Endometrial microvascular endothelial cells (primary cell): ENCODE results near the gene FAM120B. TPM values are rescaled to one million over a fixed set of nuclear protein-coding genes. Genes with fewer than 3 reads are reported as not detected.
"Not testable (repeated sequence)": the region's sequence is repeated elsewhere in the genome, so short reads cannot be mapped to it uniquely, and the experiment has no call there.

Experiments
- in situ Hi-C: cut with HindIII; loops from 2 replicates; pipeline ENCODE4 v1.10.0; 2017; ENCODE audit warnings: low sequenced_read_pairs, low pct_unique_long_range_greater_than_20kb; ENCODE audit errors: inconsistent ontology term
- total RNA-seq: library from RNA; depleted of rRNA; stranded (reverse); fragments of >200 nt; gene quantifications from one replicate; pipeline ENCODE4 v1.2.3, GENCODE V29; 2015; ENCODE audit errors: inconsistent ontology term

Gene FAM120B
- total RNA-seq, 1 donor from 2014 or later = 20.0 TPM

DNA sequence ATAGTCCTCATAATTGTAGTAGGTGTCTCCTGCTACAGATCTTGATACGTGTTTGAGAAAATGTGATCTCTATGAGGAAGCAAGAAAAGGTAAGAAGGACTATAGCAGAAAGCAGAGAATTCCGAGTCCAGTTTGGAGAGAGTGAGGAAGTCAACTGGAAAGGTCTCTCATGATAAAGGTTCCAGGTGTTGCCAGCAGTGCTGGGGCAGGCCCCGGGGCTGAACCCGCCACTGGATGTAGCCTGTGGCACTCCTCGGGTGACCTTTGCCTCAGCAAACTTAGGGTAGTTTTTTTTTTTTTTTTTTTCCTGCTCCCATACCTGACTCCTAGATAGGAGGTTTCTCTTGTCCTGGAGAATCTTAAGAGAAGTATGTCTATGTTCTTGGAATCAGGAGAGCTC lies 62.8 kb downstream of the FAM120B start:
- in situ Hi-C loops = no loop called here

DNA sequence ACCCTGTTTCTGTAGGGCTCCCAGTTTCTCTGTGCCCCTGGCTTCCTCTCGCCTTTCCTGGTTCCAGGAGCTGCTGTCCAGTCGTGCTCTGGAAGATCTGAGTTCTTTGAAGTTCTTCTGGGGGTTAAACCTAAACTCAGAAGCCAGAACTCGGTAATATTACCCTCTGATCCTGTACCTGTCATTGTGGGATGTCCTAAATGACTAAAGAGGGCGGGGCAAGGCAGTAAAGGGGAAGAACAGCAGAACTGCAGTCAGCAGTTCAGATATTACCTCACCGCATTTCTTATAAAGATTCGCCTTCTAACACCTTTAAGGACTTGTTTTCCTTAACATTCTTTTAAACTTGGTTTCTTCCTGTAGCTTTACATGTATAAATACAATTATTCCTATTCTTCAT lies 63.9 kb downstream of the FAM120B start:
- in situ Hi-C loops = no loop called here

DNA sequence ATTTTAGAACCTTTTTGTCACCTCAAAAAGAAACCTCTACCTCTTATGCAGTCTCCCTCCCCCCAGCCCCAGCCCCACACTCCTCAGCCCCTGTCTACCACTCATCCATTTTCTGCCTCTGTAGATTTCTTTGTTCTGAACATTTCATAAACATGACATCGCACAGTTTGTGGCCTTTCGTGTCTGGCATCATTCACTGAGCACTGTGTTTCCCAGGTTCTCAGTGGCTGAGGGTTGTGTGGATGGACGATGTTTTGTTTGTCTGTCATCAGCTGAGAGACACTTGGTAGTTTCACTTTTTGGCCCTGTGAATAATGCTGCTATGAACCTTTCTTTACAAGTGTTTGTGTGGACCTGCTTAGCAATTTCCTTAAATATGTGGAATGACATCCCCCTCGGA lies 64.5 kb downstream of the FAM120B start:
- in situ Hi-C loops = no loop called here

DNA sequence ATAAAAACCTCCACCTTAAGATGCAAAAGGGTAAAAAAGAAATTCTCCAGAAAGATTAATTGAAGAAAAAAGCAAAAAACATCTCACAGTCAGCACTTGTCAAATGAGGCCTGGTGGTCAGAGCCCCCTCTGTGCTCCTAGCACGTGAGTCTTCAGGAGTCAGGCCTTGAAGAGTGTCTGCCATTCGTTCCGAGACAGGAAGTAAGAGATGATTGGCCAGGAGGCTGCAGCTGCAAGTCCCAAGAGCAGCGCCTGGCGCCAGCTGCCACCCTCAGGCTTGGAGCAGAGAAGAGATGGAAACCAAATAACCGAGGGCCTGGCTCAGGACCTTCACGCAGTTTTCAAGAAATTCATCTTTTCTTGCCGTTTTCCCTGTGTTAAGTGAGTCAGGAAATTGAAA lies 65.0 kb downstream of the FAM120B start:
- in situ Hi-C loops = no loop called here

DNA sequence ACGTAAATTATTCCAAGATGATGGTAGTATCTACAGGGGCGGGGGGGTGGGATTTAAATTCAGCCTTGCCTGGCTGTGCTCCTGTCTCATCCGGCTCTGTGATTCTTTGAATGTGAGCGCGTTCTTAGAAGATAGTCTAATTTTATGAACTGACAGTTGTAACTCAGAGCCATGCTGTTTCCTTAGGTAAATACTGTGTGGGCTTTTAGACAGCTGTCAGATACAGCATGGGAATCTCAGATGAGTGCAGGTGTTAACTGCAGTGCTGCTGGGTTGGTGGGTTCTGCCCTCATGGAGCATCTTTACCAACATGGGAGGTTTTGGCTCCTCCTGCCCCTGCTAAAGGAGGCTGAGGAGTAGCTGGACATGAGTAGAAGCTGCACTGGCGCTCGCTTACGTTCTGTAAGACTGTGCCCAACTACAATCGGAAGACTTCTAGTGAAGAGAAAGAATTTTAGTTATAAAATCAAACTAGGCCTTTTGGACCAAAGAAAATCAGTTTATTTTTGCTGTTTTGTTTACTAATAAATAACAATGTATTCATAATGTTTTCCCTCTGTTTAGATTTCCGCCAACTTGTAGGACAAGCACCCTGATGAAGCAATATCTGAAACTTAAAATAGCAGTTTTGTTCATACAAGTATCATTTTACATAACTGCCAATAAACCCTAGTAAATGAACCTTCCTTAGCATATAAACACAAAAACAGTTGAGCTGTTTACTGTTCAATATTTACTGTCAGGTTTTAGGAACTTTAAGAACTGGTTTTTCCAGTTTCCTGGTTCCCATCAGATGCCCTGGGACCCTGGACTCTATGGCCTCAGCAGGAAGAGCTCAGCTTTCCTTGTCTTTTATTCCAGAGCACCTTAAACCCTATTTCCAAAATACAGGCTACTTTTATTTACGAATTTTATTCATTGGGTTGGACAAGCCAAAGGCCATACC lies 66.1 kb downstream of the FAM120B start:
- in situ Hi-C loops = no loop called here

DNA sequence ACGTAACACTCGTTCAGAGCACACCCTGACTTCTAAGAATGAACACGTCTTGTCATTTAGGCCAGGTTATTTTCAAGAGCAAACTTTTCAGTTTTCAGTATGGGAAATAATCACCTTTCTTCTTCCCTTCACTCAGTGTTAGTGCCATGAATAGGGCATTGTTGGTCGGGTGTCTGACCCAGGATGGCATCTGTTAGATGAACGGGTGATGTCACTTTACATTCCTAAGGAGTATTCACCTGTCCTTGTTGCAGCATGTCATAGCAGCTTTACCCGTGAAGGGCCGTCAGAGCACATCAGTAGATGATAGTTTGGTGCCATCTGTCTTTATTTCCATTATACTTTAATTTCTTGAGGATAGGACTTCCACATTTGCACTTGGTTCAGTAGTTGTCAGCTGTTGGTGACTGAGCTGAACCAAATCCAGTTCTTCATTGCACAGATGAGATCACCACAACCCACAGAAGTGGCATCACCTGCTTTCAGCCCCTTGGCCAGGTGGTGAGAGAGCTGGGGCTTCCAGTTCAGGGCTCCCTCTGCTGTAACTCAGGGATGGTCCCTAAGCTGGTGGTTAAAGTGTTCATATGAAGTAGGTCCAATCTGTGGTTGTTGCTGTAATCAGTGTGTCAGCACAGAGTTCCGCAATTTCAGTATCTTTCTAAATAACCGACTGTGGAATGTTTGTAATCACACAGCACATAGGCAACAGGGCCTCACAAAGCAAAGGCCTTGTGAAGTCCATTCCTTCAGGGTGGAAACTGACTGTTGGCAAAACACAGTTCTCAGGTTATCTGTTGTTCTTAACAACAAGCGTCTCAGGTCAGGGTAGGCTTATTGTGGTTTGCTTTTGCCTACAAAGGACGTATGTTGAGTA lies 68.2 kb downstream of the FAM120B start:
- in situ Hi-C loops = no loop called here

DNA sequence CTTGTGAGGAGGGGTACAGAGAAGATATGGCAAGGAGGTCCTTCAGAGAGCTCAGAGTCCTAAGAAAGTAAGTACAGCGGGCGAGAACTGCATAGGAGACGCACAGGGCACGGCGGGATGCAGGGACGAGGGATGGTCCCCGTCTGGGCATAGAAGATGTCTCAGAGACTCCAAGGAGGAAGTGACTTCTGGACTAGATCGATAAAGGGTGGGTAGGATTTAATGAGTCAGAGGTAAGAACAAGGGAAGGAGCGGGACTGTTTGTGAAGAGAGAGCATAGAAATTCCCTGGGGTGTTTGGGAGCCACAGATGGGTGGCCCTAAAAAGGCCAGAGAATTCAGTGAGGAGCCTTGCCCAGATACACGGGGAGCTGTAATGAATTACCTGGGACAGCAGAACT lies 69.1 kb downstream of the FAM120B start:
- in situ Hi-C loops = no loop called here

DNA sequence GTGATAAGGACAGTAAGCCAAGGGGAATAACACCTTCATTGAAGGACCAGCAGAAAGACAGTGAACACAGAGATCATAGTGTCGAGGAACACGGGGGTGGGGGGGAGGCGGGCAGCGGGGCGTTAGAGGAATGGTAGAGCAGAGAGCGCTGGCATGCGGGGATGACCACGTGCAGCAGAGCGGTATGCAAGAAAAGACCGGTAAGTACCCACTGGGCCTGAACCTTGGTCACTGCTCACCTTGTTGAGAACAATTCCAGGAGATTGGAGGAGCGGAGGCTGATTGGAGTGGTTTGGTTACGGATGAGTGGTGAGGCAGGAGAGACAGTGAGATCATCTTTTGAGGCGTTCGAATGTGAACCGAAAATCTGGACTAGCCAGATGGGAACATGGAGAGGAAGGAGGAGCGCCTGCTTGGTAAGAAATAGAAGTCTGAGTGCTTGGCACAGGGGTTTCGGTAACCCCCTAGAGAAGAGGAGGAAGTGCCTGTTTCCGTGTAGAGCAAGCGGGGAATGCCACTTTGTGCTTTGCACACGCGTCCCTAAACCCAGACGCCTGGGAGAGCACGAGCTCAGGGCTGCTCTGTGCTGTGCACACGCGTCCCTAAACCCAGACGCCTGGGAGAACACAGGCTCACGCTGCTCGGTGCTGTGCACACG lies 70.0 kb downstream of the FAM120B start:
- in situ Hi-C loops = no loop called here

DNA sequence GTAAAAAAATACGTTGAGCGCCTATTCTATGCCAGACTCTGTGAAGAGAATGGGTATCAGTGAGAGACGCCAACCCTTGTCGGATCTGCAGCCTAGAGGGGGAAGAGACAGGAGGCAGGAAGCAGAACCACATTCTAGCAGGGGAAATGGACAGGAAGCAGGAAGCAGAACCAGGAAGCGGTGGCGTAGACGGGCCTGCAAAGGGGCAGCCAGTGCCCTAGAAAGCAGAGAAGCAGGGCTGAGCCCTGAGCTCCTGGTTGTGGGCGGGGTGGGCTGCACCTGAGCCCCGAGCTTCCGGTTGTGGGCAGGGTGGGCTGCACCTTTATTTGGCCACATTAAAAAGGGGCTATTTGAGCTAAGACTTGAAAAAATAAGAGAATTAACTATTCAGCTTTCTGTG lies 71.9 kb downstream of the FAM120B start:
- in situ Hi-C loops = no loop called here

DNA sequence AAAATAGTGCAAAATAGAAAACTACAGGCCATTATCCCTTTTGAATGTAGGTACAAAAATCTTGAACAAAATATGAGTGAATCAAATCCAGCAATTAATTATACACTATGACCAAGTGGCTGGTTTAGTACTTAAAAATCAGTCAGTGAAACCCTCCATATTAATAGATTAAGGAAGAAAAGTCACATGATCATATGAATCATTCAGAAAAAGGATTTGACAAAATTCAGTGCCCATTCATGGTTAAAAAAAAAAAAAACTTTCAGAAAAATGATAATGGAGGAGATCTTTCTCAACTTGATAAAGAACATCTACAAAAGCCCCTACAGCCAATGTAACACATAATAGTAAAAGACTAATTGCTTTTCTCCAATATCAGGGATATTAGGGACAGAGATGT lies 75.0 kb downstream of the FAM120B start:
- in situ Hi-C loops = no loop called here

DNA sequence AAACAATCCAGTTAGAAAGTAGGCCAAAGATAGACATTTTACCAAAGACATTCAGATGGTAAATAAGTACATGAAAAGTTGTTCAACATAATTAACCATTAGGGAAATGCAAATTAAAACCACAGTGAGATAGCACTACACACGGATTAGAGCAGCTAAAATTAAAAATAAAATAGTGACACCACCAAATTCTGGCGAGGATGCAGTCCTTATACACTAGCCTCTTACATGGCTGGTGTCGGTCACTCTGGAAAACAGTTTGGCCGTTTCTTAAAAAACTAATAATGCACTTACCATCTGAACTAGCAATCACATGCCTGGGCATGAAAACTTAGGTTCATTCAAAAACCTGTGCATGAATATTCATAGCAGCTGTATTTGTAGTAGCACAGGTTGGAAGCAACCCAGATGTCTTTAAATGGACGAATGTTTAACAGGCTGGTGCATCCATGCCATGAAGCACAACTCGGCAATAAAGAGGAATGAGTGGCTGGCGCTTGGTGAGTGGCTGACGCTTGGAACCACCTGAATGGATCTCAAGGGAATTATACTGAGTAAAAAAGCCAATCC lies 77.0 kb downstream of the FAM120B start:
- in situ Hi-C loops = no loop called here

DNA sequence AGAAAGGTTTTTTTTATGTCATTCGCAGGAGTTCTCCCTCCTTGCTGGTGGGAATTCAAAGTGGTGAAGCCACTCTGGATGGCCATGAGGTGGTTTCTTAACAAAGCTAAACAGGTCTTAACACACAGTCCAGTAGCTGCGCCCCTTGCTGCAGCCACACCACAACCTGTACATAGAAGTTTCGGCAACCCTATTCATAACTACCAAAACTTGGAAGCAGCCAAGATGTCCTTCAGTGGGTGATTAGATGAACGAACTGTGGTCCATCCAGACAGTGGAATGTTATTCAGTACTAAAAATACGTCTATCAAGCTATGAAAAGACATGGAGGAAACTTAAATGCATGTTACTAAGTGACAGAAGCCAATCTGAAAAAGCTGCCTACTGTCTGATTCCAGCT lies 78.9 kb downstream of the FAM120B start:
- in situ Hi-C loops = no loop called here

DNA sequence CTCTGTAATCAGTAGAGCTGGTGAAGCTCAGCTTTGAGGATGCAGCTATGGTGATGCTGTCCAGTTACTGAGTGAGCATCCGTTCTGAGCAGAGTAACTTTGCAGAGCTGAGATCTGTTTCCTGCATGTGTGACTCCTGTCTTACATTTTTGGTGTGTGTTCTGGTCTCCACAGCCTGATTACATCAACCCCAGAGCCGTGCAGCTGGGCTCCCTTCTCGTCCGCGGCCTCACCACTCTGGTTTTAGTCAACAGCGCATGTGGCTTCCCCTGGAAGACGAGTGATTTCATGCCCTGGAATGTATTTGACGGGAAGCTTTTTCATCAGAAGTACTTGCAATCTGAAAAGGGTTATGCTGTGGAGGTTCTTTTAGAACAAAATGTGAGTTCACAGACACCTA lies 81.6 kb downstream of the FAM120B start:
- in situ Hi-C loops = no loop called here

DNA sequence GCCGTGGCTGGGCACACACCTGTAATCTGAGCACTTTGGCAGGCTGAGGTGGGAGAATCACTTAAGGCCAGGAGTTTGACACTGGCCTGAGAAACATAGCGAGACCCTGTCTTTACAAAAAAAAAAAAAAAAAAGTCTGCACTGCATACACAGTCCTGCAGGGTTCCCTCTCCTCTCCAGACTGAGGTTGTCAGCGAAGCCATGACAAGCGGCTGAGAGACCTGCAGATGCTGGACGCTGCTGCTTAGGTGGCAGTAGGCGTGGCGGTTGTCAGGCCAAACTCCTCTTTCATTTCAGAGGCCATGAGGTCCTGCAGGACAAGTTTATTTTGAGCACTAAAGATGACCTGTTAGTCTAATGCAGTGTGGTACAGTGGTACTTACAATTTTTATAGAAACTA lies 86.5 kb downstream of the FAM120B start:
- in situ Hi-C loops = no loop called here

DNA sequence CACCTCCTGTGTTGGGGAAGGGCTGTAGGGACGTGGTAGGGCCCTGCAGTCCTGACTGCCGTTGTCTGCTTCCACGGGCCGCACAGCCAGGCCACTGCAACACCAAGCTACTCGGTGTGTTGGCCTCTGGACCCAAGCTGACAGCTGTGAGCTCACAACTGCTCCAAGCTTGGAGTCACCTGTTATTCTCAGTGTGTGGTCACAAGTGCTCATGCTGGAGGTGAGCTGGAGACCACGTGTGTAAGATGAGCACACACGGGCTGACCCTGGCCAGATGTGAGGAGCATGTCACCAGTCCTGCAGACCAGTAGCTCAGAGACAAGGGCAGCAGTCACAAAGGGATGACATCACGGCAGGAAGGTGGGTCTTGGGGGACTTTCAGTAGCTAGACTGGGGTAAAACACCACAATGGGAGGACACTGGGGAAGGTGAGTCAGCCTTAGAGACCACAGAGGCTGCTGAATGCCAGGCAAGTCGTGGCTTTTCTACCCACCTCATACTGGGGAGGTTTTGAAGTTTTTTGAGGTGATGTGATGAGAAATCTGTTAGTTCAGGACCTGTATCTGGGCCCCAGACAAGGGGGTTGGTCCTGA lies 87.3 kb downstream of the FAM120B start:
- in situ Hi-C loops = no loop called here

DNA sequence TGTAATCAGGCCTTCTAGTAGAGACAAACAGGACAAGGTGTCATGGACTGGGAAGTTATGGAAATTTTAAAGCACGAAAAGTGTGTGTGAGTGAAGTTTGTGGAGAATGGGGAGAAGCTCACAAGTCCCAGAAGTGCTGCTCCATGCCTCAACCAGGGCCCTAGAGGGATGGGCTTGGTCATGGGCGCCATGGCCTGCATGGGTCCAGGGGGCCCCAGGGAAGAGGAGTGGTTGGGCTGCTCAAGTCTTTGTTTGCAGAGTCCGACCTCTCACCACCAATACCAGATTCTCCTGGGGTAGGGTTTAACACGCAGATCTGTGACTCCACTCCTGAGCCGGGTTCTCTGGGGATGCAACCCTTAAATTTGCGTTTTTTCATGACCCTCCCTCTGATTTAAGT lies 88.4 kb downstream of the FAM120B start:
- in situ Hi-C loops = no loop called here

DNA sequence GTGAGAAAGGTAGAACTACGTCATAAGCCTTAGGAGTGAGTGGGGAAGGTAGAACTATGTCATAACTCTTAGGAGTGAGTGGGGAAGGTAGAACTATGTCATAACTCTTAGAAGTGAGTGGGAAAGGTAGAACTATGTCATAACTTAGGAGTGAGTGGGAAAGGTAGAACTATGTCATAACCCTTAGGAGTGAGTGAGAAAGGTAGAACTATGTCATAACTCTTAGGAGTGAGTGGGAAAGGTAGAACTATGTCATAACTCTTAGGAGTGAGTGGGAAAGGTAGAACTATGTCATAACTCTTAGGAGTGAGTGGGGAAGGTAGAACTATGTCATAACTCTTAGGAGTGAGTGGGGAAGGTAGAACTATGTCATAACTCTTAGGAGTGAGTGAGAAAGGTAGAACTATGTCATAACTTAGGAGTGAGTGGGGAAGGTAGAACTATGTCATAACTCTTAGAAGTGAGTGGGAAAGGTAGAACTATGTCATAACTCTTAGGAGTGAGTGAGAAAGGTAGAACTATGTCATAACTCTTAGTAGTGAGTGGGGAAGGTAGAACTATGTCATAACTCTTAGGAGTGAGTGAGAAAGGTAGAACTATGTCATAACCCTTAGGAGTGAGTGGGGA lies 92.3 kb downstream of the FAM120B start:
- in situ Hi-C loops = not testable (repeated sequence)

DNA sequence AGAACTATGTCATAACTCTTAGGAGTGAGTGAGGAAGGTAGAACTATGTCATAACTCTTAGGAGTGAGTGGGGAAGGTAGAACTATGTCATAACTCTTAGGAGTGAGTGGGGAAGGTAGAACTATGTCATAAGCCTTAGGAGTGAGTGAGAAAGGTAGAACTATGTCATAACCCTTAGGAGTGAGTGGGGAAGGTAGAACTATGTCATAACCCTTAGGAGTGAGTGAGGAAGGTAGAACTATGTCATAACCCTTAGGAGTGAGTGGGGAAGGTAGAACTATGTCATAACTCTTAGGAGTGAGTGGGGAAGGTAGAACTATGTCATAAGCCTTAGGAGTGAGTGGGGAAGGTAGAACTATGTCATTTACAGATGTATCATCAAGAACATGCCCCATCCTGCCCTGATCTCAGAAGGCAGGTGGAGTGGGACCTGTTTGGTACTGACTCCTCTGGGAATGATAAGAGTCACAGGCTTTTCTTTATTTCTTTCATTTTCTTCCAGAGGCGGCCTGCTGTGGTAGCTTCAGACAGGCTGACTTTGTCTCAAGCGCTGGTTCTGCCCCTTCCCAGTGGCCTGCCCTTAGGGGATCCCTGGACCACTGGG lies 93.5 kb downstream of the FAM120B start:
- in situ Hi-C loops = not testable (repeated sequence)
